ENCODE data around the gene PCDHGA9.
"Not testable (repeated sequence)": the region's sequence is repeated elsewhere in the genome, so short reads cannot be mapped to it uniquely, and the experiment has no call there.

PCDHGA9 gene

GRCh38 chr5:141373673-141374317 is 28.8 kb upstream of the PCDHGA9 start, which contains the start of gene PCDHGA6:
Gene PCDHGA6 (plus strand): TSS chr5:141373891. CDS start chr5:141374084, 193 bp downstream.
- peak within 1 kb of the TSS; percentile 35 for H3K4me2 ChIP-seq (ENCODE audit: low read depth, low read length, poor library complexity, severe bottlenecking)
- peak within 1 kb of the TSS; percentile 18 for H3K4me3 ChIP-seq (ENCODE audit: insufficient read depth, low read length, poor library complexity, severe bottlenecking)
- no peaks in the 10 kb centered on the region for H3K9me2 ChIP-seq (replicated peaks; ENCODE audit: insufficient read depth, low read length)
- no peak within 1 kb of the TSS for H3K27ac ChIP-seq (ENCODE audit: low read depth, low read length)
- H3K36me3 ChIP-seq (ENCODE audit: low read length) = peaks cover 23% of the 10 kb centered on the region
- no peak within 1 kb of the TSS for H3K9ac ChIP-seq (ENCODE audit: low read length)
- H3K9me3 ChIP-seq (ENCODE audit: insufficient read depth, low read length) = peaks cover 58% of the 10 kb centered on the region; the same call in 1 of the 2 replicates
- H4K20me1 ChIP-seq (ENCODE audit: low read depth, low read length) = no peaks in the 10 kb centered on the region
- no peaks in the 10 kb centered on the region for H3K27me3 ChIP-seq (ENCODE audit: low read length)
- TF ChIP-seq CTCF (IDR thresholded peaks at IDR 0.05; ENCODE audit: insufficient read depth, low read length, poor library complexity, severe bottlenecking) (no peak), EZH2phosphoT487 (conservative IDR thresholded peaks at IDR 0.05; ENCODE audit: low read length) (no peak)
- no peaks in the 10 kb centered on the region for H3F3A ChIP-seq (ENCODE audit: insufficient read depth)
- no peak within 1 kb of the TSS for H2AFZ ChIP-seq (ENCODE audit: low read depth, low read length, severe bottlenecking)
- H3K79me2 ChIP-seq (ENCODE audit: insufficient read depth, low read length) = peaks cover 7% of the 10 kb centered on the region; the same call in 1 of the 2 replicates

GRCh38 chr5:141374627-141375026 is 28.0 kb upstream of the PCDHGA9 start:
- peaks cover 7% of the 10 kb centered on the region; the same call in 1 of the 2 replicates for H3K79me2 ChIP-seq (ENCODE audit: insufficient read depth, low read length)
- H3K27me3 ChIP-seq (ENCODE audit: low read length) = no peaks in the 10 kb centered on the region
- peaks cover 23% of the 10 kb centered on the region for H3K36me3 ChIP-seq (ENCODE audit: low read length)
- H3F3A ChIP-seq (ENCODE audit: insufficient read depth) = no peaks in the 10 kb centered on the region
- H4K20me1 ChIP-seq (ENCODE audit: low read depth, low read length) = no peaks in the 10 kb centered on the region
- H2AFZ ChIP-seq (ENCODE audit: low read depth, low read length, severe bottlenecking) = no peak overlapping the region
- H3K9me3 ChIP-seq (ENCODE audit: insufficient read depth, low read length) = peaks cover 58% of the 10 kb centered on the region; the same call in 1 of the 2 replicates
- no peaks in the 10 kb centered on the region for H3K9me2 ChIP-seq (replicated peaks; ENCODE audit: insufficient read depth, low read length)
- no peak overlapping the region for H3K4me3 ChIP-seq (ENCODE audit: insufficient read depth, low read length, poor library complexity, severe bottlenecking)
- no peak for TF ChIP-seq EZH2phosphoT487 (conservative IDR thresholded peaks at IDR 0.05; ENCODE audit: low read length)
- TF ChIP-seq CTCF (IDR thresholded peaks at IDR 0.05; ENCODE audit: insufficient read depth, low read length, poor library complexity, severe bottlenecking) = no peak
- H3K27ac ChIP-seq (ENCODE audit: low read depth, low read length) = no peak overlapping the region
- no peak overlapping the region for H3K9ac ChIP-seq (ENCODE audit: low read length)
- no peak overlapping the region for H3K4me2 ChIP-seq (ENCODE audit: low read depth, low read length, poor library complexity, severe bottlenecking)

- H3K9me2 ChIP-seq (replicated peaks; ENCODE audit: insufficient read depth, low read length); H3F3A ChIP-seq (ENCODE audit: insufficient read depth); H3K9ac ChIP-seq (ENCODE audit: low read length); H3K4me3 ChIP-seq (ENCODE audit: insufficient read depth, low read length, poor library complexity, severe bottlenecking); H3K27me3 ChIP-seq (ENCODE audit: low read length); H3K4me2 ChIP-seq (ENCODE audit: low read depth, low read length, poor library complexity, severe bottlenecking); H3K79me2 ChIP-seq (ENCODE audit: insufficient read depth, low read length); H3K27ac ChIP-seq (ENCODE audit: low read depth, low read length); H2AFZ ChIP-seq (ENCODE audit: low read depth, low read length, severe bottlenecking); H4K20me1 ChIP-seq (ENCODE audit: low read depth, low read length): not testable (repeated sequence)
- peaks cover 53% of the 10 kb centered on the region; the same call in 1 of the 2 replicates for H3K9me3 ChIP-seq (ENCODE audit: insufficient read depth, low read length)
- H3K36me3 ChIP-seq (ENCODE audit: low read length) = peaks cover 19% of the 10 kb centered on the region
These were observed 27.0 kb upstream of the PCDHGA9 start for GRCh38 chr5:141375444-141376155.
